Measurements from ENCODE around the gene PDIA5. TPM values are rescaled to one million over a fixed set of nuclear protein-coding genes. Genes with fewer than 3 reads are reported as not detected.

Gene PDIA5
- total RNA-seq, 1 donor: 54.3 TPM

DNA sequence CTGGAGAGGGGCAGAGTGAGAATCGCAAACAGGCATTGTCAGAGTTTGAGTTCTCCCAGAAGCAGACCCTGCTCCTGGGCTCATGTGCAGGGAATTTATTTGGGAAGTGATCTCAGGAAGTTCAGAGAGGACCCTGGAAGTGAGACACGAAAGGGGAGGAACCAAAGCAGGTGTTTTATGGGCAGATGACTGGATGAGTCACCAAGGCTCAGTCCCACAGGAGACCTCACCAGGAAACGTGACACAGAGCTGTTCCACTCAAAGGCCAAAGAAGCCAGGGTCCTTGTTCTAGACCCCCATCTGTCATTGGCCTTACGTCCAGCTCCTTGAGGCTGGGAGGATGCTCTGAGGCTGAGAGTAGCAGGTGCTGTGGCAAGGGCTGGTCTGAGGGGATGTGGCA, 91.5 kb downstream of the PDIA5 start:
- Histone ChIP-seq H4K20me1 (ENCODE audit: insufficient read depth, low read length) (peaks cover 7% of the 10 kb centered on the region), H3K4me3 (ENCODE audit: insufficient read depth, low read length) (no peak overlapping the region), H3K4me1 (ENCODE audit: insufficient read depth, low read length) (no peaks in the 10 kb centered on the region), H3K79me2 (ENCODE audit: insufficient read depth, low read length) (no peaks in the 10 kb centered on the region), H3K27me3 (ENCODE audit: insufficient read depth, low read length) (no peaks in the 10 kb centered on the region), H3K9me3 (ENCODE audit: low read depth, low read length) (no peaks in the 10 kb centered on the region), H3K27ac (ENCODE audit: low read depth, low read length) (no peak overlapping the region), H2AFZ (ENCODE audit: low read length) (no peak overlapping the region), H3K4me2 (ENCODE audit: insufficient read depth, low read length) (no peak overlapping the region), H3K36me3 (ENCODE audit: insufficient read depth, low read length) (peaks cover 83% of the 10 kb centered on the region)
- TF ChIP-seq, protein P1, sequence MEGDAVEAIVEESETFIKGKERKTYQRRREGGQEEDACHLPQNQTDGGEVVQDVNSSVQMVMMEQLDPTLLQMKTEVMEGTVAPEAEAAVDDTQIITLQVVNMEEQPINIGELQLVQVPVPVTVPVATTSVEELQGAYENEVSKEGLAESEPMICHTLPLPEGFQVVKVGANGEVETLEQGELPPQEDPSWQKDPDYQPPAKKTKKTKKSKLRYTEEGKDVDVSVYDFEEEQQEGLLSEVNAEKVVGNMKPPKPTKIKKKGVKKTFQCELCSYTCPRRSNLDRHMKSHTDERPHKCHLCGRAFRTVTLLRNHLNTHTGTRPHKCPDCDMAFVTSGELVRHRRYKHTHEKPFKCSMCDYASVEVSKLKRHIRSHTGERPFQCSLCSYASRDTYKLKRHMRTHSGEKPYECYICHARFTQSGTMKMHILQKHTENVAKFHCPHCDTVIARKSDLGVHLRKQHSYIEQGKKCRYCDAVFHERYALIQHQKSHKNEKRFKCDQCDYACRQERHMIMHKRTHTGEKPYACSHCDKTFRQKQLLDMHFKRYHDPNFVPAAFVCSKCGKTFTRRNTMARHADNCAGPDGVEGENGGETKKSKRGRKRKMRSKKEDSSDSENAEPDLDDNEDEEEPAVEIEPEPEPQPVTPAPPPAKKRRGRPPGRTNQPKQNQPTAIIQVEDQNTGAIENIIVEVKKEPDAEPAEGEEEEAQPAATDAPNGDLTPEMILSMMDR (IDR thresholded peaks at IDR 0.05; ENCODE audit: extremely low read depth, low read depth, low read length): no peak
- no peak for DNase-seq (ENCODE audit: insufficient read length, low spot score, missing footprints)

DNA sequence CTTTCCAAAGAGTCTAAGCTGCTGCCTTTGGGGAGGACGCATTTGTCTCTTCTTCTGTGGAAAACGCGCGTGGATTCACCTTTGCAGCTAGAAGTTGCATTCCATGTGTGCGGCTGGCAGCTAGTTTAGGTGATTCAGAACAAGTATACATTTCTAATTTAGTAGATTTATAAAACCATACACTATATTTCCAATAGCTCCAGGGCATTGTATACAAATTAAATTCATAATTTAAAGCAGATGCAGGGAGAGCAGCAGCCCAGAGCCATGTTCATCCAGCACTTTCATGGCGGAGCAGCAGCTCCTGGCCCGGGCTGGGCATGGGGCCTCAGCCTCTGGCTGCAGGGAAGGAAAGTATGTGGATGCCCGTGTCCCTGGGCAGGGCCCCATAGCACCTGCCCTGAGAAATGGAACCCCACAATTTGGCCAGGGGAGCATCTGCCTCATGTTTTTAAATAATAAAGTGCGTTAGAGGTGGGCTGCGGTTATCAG, 92.1 kb downstream of the PDIA5 start:
- Histone ChIP-seq H2AFZ (ENCODE audit: low read length) (no peak overlapping the region), H4K20me1 (ENCODE audit: insufficient read depth, low read length) (peaks cover 7% of the 10 kb centered on the region), H3K4me2 (ENCODE audit: insufficient read depth, low read length) (no peak overlapping the region), H3K36me3 (ENCODE audit: insufficient read depth, low read length) (peaks cover 87% of the 10 kb centered on the region), H3K9me3 (ENCODE audit: low read depth, low read length) (no peaks in the 10 kb centered on the region), H3K4me1 (ENCODE audit: insufficient read depth, low read length) (no peaks in the 10 kb centered on the region), H3K27ac (ENCODE audit: low read depth, low read length) (no peak overlapping the region), H3K27me3 (ENCODE audit: insufficient read depth, low read length) (no peaks in the 10 kb centered on the region), H3K79me2 (ENCODE audit: insufficient read depth, low read length) (no peaks in the 10 kb centered on the region), H3K4me3 (ENCODE audit: insufficient read depth, low read length) (no peak overlapping the region)
- TF ChIP-seq, protein P1 (IDR thresholded peaks at IDR 0.05; ENCODE audit: extremely low read depth, low read depth, low read length): no peak
- DNase-seq (ENCODE audit: insufficient read length, low spot score, missing footprints): no peak

DNA sequence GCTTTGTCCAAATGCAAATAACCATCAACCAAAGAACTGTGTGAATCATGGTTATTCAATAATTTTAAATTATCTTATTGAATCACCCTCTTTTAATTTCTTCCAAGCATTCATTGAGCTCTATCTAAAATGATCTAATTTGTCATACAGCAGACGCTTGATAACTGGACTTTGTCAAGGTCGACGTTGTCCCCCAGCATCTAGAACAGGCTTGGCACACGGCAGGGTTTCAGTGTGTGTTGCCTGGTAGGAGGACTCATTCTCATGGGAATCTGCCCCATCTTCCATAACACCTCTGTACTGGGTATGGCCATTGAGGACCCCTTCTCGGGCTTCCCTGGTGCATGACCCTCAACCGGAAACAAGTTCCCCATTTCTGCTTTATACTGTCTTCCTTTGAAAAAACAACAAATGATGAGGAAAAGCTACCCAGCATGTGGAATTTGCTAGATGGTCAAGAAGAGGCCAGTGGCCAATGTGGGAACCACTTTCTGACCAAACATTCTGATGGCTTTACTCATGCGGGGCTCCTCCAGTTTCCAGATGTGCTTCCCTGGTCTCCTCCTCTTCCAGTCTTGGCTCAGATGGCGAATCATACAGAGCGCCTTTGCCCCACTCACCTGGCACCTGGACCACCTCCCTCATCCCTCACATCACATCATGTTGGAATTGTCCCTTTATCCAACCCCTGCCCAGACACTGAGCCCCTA, 93.3 kb downstream of the PDIA5 start:
- Histone ChIP-seq H3K4me2 (ENCODE audit: insufficient read depth, low read length) (no peak overlapping the region), H2AFZ (ENCODE audit: low read length) (no peak overlapping the region), H3K4me3 (ENCODE audit: insufficient read depth, low read length) (no peak overlapping the region), H4K20me1 (ENCODE audit: insufficient read depth, low read length) (peaks cover 7% of the 10 kb centered on the region), H3K4me1 (ENCODE audit: insufficient read depth, low read length) (no peaks in the 10 kb centered on the region), H3K27me3 (ENCODE audit: insufficient read depth, low read length) (no peaks in the 10 kb centered on the region), H3K79me2 (ENCODE audit: insufficient read depth, low read length) (no peaks in the 10 kb centered on the region), H3K9me3 (ENCODE audit: low read depth, low read length) (no peaks in the 10 kb centered on the region), H3K36me3 (ENCODE audit: insufficient read depth, low read length) (peaks cover 87% of the 10 kb centered on the region), H3K27ac (ENCODE audit: low read depth, low read length) (no peak overlapping the region)
- DNase-seq (ENCODE audit: insufficient read length, low spot score, missing footprints): peak; percentile 83
- TF ChIP-seq, protein P1 (IDR thresholded peaks at IDR 0.05; ENCODE audit: extremely low read depth, low read depth, low read length): no peak

DNA sequence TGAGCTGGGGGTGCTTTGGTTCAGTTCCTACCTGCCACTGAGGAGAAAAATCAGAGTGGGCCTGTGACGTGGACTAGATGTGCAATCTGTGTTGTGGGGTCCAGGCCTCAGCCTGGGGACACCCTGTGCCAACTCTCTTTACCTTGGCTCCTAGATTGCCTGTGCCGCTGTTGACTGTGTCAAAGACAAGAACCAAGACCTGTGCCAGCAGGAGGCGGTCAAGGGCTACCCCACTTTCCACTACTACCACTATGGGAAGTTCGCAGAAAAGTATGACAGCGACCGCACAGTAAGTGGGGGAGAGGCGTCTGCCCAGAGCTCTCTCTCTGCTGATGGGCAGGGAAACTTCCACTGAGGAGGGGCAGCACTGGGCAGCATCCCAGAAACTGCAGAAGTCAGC, 94.3 kb downstream of the PDIA5 start:
- TF ChIP-seq, protein P1 (IDR thresholded peaks at IDR 0.05; ENCODE audit: extremely low read depth, low read depth, low read length): no peak
- peaks cover 82% of the 10 kb centered on the region for H3K36me3 ChIP-seq (ENCODE audit: insufficient read depth, low read length)
- H2AFZ ChIP-seq (ENCODE audit: low read length): no peak overlapping the region
- no peaks in the 10 kb centered on the region for H3K9me3 ChIP-seq (ENCODE audit: low read depth, low read length)
- DNase-seq (ENCODE audit: insufficient read length, low spot score, missing footprints): no peak
- H3K27ac ChIP-seq (ENCODE audit: low read depth, low read length): no peak overlapping the region
- no peaks in the 10 kb centered on the region for H3K79me2 ChIP-seq (ENCODE audit: insufficient read depth, low read length)
- no peak overlapping the region for H3K4me2 ChIP-seq (ENCODE audit: insufficient read depth, low read length)
- no peaks in the 10 kb centered on the region for H3K27me3 ChIP-seq (ENCODE audit: insufficient read depth, low read length)
- H4K20me1 ChIP-seq (ENCODE audit: insufficient read depth, low read length): peaks cover 7% of the 10 kb centered on the region
- H3K4me3 ChIP-seq (ENCODE audit: insufficient read depth, low read length): no peak overlapping the region
- H3K4me1 ChIP-seq (ENCODE audit: insufficient read depth, low read length): no peaks in the 10 kb centered on the region

Measured in osteoblast (primary cell).